ENCODE measurements around the gene C1orf174.

The C1orf174 gene

DNA sequence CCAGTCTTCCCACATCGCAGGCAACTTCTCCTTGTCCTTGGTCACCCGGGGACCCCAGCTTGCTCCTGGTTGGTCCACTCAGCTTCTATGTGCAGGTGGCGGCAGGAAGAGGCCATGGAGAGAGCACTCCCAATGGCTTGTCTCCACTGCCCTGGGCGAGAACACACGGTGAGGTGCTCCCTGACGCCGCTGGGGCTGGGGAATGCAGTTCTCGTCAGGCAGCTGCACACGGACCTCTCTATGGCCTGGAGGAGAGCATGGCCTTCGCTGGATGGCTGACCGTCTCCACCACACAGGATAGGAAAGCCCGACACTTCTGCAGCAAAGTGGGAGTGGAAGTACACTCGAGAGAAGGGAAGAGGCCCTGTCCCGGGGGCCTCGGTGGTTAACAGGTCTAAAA, 11.8 kb downstream of the C1orf174 start:
- Histone ChIP-seq H3K4me3 (ENCODE audit: low read depth, low read length, poor library complexity, severe bottlenecking) (no peak overlapping the region), H3K9ac (ENCODE audit: low read length) (no peak overlapping the region), H3K4me2 (ENCODE audit: low read length) (no peak overlapping the region), H3K36me3 (ENCODE audit: insufficient read depth, low read length) (peaks cover 78% of the 10 kb centered on the region), H3K4me1 (ENCODE audit: insufficient read depth, low read length, severe bottlenecking) (peaks cover 6% of the 10 kb centered on the region), H3K79me2 (ENCODE audit: insufficient read depth, low read length) (peaks cover 3% of the 10 kb centered on the region; the same call in 1 of the 2 replicates), H3F3A (ENCODE audit: insufficient read depth, low read length) (no peaks in the 10 kb centered on the region), H4K20me1 (ENCODE audit: insufficient read depth, low read length) (no peaks in the 10 kb centered on the region), H3K9me3 (ENCODE audit: low read length) (no peaks in the 10 kb centered on the region), H2AFZ (ENCODE audit: low read length) (no peak overlapping the region), H3K9me2 (ENCODE audit: low read depth, low read length) (no peaks in the 10 kb centered on the region), H3K27ac (ENCODE audit: low read depth, low read length, poor library complexity, severe bottlenecking) (no peak overlapping the region), H3K27me3 (ENCODE audit: insufficient read depth, low read length) (no peaks in the 10 kb centered on the region)
- TF ChIP-seq, protein P1, sequence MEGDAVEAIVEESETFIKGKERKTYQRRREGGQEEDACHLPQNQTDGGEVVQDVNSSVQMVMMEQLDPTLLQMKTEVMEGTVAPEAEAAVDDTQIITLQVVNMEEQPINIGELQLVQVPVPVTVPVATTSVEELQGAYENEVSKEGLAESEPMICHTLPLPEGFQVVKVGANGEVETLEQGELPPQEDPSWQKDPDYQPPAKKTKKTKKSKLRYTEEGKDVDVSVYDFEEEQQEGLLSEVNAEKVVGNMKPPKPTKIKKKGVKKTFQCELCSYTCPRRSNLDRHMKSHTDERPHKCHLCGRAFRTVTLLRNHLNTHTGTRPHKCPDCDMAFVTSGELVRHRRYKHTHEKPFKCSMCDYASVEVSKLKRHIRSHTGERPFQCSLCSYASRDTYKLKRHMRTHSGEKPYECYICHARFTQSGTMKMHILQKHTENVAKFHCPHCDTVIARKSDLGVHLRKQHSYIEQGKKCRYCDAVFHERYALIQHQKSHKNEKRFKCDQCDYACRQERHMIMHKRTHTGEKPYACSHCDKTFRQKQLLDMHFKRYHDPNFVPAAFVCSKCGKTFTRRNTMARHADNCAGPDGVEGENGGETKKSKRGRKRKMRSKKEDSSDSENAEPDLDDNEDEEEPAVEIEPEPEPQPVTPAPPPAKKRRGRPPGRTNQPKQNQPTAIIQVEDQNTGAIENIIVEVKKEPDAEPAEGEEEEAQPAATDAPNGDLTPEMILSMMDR (IDR thresholded peaks at IDR 0.05; ENCODE audit: low read length): no peak
- TF ChIP-seq EZH2 (IDR thresholded peaks at IDR 0.05; ENCODE audit: borderline replicate concordance, low read length): no peak

DNA sequence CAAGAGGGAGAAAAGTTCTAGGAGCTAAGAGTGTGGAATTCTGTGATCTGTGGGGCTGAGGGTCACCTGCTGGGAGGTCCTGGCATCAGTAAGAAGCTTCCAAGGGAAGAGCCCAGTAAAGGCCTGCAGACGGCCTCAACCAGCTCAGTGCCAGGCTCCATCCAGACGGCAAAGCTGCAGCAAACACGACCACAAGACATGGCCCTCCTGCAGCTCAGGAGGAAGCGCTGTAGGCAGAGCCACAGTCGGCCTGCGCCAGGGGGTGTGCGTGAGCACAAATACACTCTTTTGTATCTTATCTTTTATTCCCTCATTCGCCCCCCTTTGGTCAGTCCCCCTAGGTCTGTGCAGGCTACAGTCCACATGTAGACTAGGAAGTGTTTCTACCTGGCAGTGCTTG, 13.4 kb downstream of the C1orf174 start:
- Histone ChIP-seq H3K79me2 (ENCODE audit: insufficient read depth, low read length) (no peaks in the 10 kb centered on the region), H3K9me3 (ENCODE audit: low read length) (no peaks in the 10 kb centered on the region), H3K4me1 (ENCODE audit: insufficient read depth, low read length, severe bottlenecking) (no peaks in the 10 kb centered on the region), H3K9ac (ENCODE audit: low read length) (no peak overlapping the region), H3K4me2 (ENCODE audit: low read length) (no peak overlapping the region), H3K9me2 (ENCODE audit: low read depth, low read length) (no peaks in the 10 kb centered on the region), H3K27ac (ENCODE audit: low read depth, low read length, poor library complexity, severe bottlenecking) (no peak overlapping the region), H2AFZ (ENCODE audit: low read length) (no peak overlapping the region), H4K20me1 (ENCODE audit: insufficient read depth, low read length) (no peaks in the 10 kb centered on the region), H3K4me3 (ENCODE audit: low read depth, low read length, poor library complexity, severe bottlenecking) (no peak overlapping the region), H3K36me3 (ENCODE audit: insufficient read depth, low read length) (peaks cover 82% of the 10 kb centered on the region), H3K27me3 (ENCODE audit: insufficient read depth, low read length) (no peaks in the 10 kb centered on the region), H3F3A (ENCODE audit: insufficient read depth, low read length) (no peaks in the 10 kb centered on the region)
- TF ChIP-seq EZH2 (IDR thresholded peaks at IDR 0.05; ENCODE audit: borderline replicate concordance, low read length): no peak
- TF ChIP-seq, protein P1 (IDR thresholded peaks at IDR 0.05; ENCODE audit: low read length): no peak

DNA sequence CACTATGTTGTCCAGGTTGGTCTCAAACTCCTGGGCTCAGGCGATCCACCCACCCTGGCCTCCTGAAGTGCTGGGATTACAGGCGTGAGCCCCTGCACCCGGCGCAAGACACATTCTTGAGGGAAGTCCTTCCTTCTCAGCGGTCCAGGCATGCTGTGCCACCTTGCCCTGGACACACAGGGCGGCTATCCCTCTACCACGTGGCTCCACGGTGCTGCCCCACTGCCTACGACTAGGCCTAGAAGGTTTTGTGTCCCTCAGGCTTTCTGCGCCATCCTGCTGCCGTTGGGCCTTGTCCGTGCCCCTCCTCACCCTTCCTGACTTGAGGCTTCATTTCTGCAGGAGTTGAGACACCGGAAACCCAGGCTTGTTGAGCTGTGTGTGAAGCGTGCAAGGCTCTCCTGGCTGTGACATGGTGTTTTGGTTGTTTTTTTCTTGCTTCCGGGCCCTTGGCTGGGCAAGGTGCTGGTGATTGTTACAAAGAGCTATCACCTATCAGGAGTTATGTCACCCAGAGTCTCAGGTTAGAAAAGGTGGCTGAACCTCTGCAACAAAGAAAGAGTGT, 13.9 kb downstream of the C1orf174 start:
- Histone ChIP-seq H3K27me3 (ENCODE audit: insufficient read depth, low read length) (no peaks in the 10 kb centered on the region), H3K4me3 (ENCODE audit: low read depth, low read length, poor library complexity, severe bottlenecking) (no peak overlapping the region), H3K27ac (ENCODE audit: low read depth, low read length, poor library complexity, severe bottlenecking) (no peak overlapping the region), H4K20me1 (ENCODE audit: insufficient read depth, low read length) (no peaks in the 10 kb centered on the region), H3K9ac (ENCODE audit: low read length) (no peak overlapping the region), H3K9me3 (ENCODE audit: low read length) (no peaks in the 10 kb centered on the region), H3K4me1 (ENCODE audit: insufficient read depth, low read length, severe bottlenecking) (no peaks in the 10 kb centered on the region), H3K4me2 (ENCODE audit: low read length) (no peak overlapping the region), H3K79me2 (ENCODE audit: insufficient read depth, low read length) (no peaks in the 10 kb centered on the region), H3F3A (ENCODE audit: insufficient read depth, low read length) (no peaks in the 10 kb centered on the region), H3K9me2 (ENCODE audit: low read depth, low read length) (no peaks in the 10 kb centered on the region), H3K36me3 (ENCODE audit: insufficient read depth, low read length) (peaks cover 78% of the 10 kb centered on the region), H2AFZ (ENCODE audit: low read length) (no peak overlapping the region)
- TF ChIP-seq, protein P1 (IDR thresholded peaks at IDR 0.05; ENCODE audit: low read length): no peak
- no peak for TF ChIP-seq EZH2 (IDR thresholded peaks at IDR 0.05; ENCODE audit: borderline replicate concordance, low read length)

Data from OCI-LY1 (cell line).